K562 (cell line): ENCODE measurements around the gene NTSR1. TPM values are rescaled to one million over a fixed set of nuclear protein-coding genes. Genes with fewer than 3 reads are reported as not detected.
A peak's percentile ranks its signal among the peaks of the same experiment; 100 is the strongest.

Experiments
- ASH1L ChIP-seq: fragments of 450-650 bp; IDR thresholded peaks from 2 replicates; pipeline ENCODE4 v1.6.1; 2018; ENCODE audit warnings: borderline replicate concordance, mild to moderate bottlenecking, low read depth; ENCODE audit not compliant: partially characterized antibody
- GTF2F1 ChIP-seq: IDR thresholded peaks from 2 replicates; pipeline ENCODE4 v1.6.1; 2011; ENCODE audit warnings: low read depth, low read length, improper control_type of control experiment
- HEY1 ChIP-seq: fragments of 250-450 bp; sonication (Bioruptor Pico); IDR thresholded peaks from 2 replicates; pipeline ENCODE4 v1.5.0; 2020; ENCODE audit warnings: mild to moderate bottlenecking, moderate library complexity, borderline replicate concordance
- NFYB ChIP-seq: IDR thresholded peaks from 2 replicates; pipeline ENCODE4 v1.6.1; 2011; ENCODE audit warnings: mild to moderate bottlenecking, moderate library complexity; ENCODE audit not compliant: insufficient read length; ENCODE audit errors: extremely low read depth
- RBM39 ChIP-seq: fragments of 200-400 bp; formaldehyde crosslinking; optimal IDR thresholded peaks from 2 replicates; pipeline ENCODE3; 2018; ENCODE audit warnings: low read depth, low read length
- SIN3B ChIP-seq: fragments of 450-650 bp; IDR thresholded peaks from 2 replicates; pipeline ENCODE4 v1.6.1; 2017; ENCODE audit warnings: low read depth, mild to moderate bottlenecking, moderate library complexity
- SIRT6 ChIP-seq: IDR thresholded peaks from one replicate; pipeline ENCODE4 v1.6.1; 2012; ENCODE audit warnings: low read depth, mild to moderate bottlenecking, control low read depth, inconsistent platforms, low read length, moderate library complexity
- SMAD1 ChIP-seq: fragments of 150-350 bp; IDR thresholded peaks from 2 replicates; pipeline ENCODE4 v1.6.1; 2014; ENCODE audit warnings: low read length, low read depth; ENCODE audit not compliant: partially characterized antibody
- SRSF3 ChIP-seq: fragments of 200-400 bp; formaldehyde crosslinking; IDR thresholded peaks from 2 replicates; pipeline ENCODE4 v1.6.1; 2016; ENCODE audit warnings: mild to moderate bottlenecking, low read length, moderate library complexity; ENCODE audit not compliant: insufficient read depth
- ZNF347 ChIP-seq: fragments of 450-650 bp; formaldehyde crosslinking; IDR thresholded peaks from 2 replicates; pipeline ENCODE4 v1.4.0; 2020; ENCODE audit warnings: low read depth, mild to moderate bottlenecking, moderate library complexity
- polyA plus RNA-seq, 8 experiments: library from polyadenylated mRNA; depleted of rRNA in 4 of 8; stranded (reverse) in 5 of 8; unstranded in 3 of 8; fragments of >200 nt; fragmentation: Nextera tagmentation in 2 of 8; fragmentation: Illumina TruSeq in 1 of 8; extraction: Ambion mirVana in 2 of 8; extraction: Trizol in 1 of 8; gene quantifications; 2 replicates each; pipeline versions ENCODE4 v1.2.1 to v1.2.3, GENCODE V29; 2011 to 2014; ENCODE audit warnings: inconsistent platforms in 1 of 8, missing spikeins in 1 of 8
- total RNA-seq, 7 experiments: library from RNA; depleted of rRNA in 6 of 7; stranded (reverse); fragments of >200 nt in 6 of 7; fragmentation: Illumina TruSeq in 2 of 7; extraction: Trizol in 2 of 7; gene quantifications; 2 replicates each; pipeline versions ENCODE4 v1.2.1 to v1.2.3, GENCODE V29; 2011 to 2021; ENCODE audit warnings: low replicate concordance in 1 of 7
- TF ChIP-seq, protein P1 (sequence below), 2 experiments: IDR thresholded peaks; 2 replicates each; pipeline ENCODE4 v1.6.1; 2011; ENCODE audit warnings: borderline replicate concordance in 1 of 2, control low read depth in 1 of 2, low read depth in 1 of 2, low read length in 1 of 2, mild to moderate bottlenecking in 1 of 2, mixed read lengths in 1 of 2, moderate library complexity in 1 of 2; ENCODE audit not compliant: insufficient read depth in 1 of 2, insufficient read length in 1 of 2, poor library complexity in 1 of 2, severe bottlenecking in 1 of 2; ENCODE audit errors: extremely low read depth in 1 of 2
- TF ChIP-seq, protein P2 (sequence below): fragments of 450-650 bp; formaldehyde crosslinking; conservative IDR thresholded peaks from 2 replicates; pipeline ENCODE4 v1.4.0; 2022; ENCODE audit warnings: mild to moderate bottlenecking, missing genetic modification characterization

Gene NTSR1
- total and polyA plus RNA-seq, 9 of the 15 experiments (the other 6 are each of a cell fraction or from before 2014, with no cell fraction given), result 0.04 to 0.40 (median 0.13) TPM; not detected in 3

DNA sequence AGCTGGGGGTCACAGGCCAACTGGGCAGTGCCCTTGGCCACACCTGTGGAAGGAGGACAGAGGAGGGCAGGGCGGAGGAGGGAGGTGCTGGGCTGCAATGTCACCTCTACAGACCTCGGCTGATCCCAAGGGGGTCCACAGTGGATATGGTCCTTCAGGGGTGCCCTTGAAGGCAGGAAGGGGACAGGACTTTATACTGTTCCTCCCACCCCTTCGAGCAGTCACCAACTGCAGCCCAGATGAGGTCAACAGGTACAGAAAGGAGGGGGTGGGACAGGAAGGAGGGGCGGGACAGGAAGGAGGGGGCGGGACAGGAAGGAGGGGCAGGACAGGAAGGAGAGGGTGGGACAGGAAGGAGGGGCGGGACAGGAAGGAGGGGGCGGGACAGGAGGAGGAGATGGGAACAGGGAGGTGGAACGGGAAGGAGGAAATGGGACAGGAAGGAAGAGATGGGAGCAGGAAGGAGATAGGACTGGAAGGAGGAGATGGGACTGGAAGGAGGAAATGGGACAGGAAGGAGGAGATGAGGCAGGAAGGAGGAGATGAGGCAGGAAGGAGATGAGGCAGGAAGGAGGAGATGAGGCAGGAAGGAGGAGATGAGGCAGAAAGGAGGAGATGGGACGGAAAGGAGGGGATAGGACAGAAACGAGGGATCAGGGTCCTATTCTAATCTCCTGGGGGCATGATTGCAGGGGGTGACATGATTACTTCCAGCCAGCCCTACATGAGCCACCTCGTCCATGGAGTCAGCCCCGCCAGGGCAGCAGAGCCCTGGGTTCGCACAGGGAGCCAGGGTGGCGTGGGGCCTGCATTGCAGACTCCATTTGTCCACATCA, 68.3 kb downstream of the NTSR1 start (continued):
- TF ChIP-seq GTF2F1, result no peak
- TF ChIP-seq SRSF3, result no peak
- TF ChIP-seq, protein P1, sequence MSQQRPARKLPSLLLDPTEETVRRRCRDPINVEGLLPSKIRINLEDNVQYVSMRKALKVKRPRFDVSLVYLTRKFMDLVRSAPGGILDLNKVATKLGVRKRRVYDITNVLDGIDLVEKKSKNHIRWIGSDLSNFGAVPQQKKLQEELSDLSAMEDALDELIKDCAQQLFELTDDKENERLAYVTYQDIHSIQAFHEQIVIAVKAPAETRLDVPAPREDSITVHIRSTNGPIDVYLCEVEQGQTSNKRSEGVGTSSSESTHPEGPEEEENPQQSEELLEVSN (IDR thresholded peaks at IDR 0.05; ENCODE audit: borderline replicate concordance in 1 of 2, extremely low read depth in 1 of 2, insufficient read depth in 1 of 2, insufficient read length in 1 of 2, low read depth in 1 of 2, low read length in 1 of 2, poor library complexity in 1 of 2, severe bottlenecking in 1 of 2), result no peak
- peak; percentile 3; the same call in 1 of the 2 replicates for TF ChIP-seq SIN3B
- TF ChIP-seq HEY1 (CRISPR knock-in tag), result no peak
- TF ChIP-seq ASH1L, result peak; percentile 65
- TF ChIP-seq RBM39, result no peak
- TF ChIP-seq, protein P2, sequence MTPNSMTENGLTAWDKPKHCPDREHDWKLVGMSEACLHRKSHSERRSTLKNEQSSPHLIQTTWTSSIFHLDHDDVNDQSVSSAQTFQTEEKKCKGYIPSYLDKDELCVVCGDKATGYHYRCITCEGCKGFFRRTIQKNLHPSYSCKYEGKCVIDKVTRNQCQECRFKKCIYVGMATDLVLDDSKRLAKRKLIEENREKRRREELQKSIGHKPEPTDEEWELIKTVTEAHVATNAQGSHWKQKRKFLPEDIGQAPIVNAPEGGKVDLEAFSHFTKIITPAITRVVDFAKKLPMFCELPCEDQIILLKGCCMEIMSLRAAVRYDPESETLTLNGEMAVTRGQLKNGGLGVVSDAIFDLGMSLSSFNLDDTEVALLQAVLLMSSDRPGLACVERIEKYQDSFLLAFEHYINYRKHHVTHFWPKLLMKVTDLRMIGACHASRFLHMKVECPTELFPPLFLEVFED (CRISPR knock-in tag), result peak; percentile 96
- TF ChIP-seq SIRT6, result no peak
- TF ChIP-seq ZNF347 (CRISPR knock-in tag), result no peak
- no peak for TF ChIP-seq NFYB
- peak; percentile 90 for TF ChIP-seq SMAD1
